Gastrocnemius medialis (tissue), 4 donors: Measurements from ENCODE around the gene IDUA. TPM values are rescaled to one million over a fixed set of nuclear protein-coding genes. Genes with fewer than 3 reads are reported as not detected.

Experiments
- ATAC-seq, 2 donors: fragments of 150-250 bp; one replicate each; pipeline ENCODE4 v1.9.1; 2016
- DNase-seq, 2 donors: peaks; one replicate each; pipeline ENCODE4 v3.0.0-alpha.2; 2019
- H3K27ac ChIP-seq, 4 donors: fragments of 200-600 bp; sonication (generic); 1 replicate in 1 of 4; 2 replicates in 3 of 4; pipeline ENCODE4 v1.5.1; 2016 to 2018; ENCODE audit warnings: mild to moderate bottlenecking in 2 of 4, moderate library complexity in 1 of 4
- H3K27me3 ChIP-seq, 3 donors: fragments of 200-600 bp; sonication (generic) in 2 of 3; 1 replicate in 1 of 3; 2 replicates in 2 of 3; pipeline versions ENCODE4 v1.5.1 to v1.6.0; 2016 to 2019; ENCODE audit warnings: mild to moderate bottlenecking in 1 of 3, moderate library complexity in 1 of 3
- H3K36me3 ChIP-seq, 2 donors: fragments of 200-600 bp; sonication (generic) in 1 of 2; one replicate each; pipeline ENCODE4 v1.5.1; 2017 to 2018
- H3K4me1 ChIP-seq, 2 donors: fragments of 200-600 bp; sonication (generic) in 1 of 2; one replicate each; pipeline ENCODE4 v1.5.1; 2016 to 2017; ENCODE audit warnings: mild to moderate bottlenecking in 2 of 2
- H3K4me3 ChIP-seq, 4 donors: fragments of 200-600 bp; sonication (generic) in 3 of 4; 1 replicate in 1 of 4; 2 replicates in 3 of 4; pipeline ENCODE4 v1.5.1; 2016 to 2019; ENCODE audit warnings: mild to moderate bottlenecking in 2 of 4
- H3K9me3 ChIP-seq, 3 donors: fragments of 200-600 bp; sonication (generic) in 2 of 3; 1 replicate in 1 of 3; 2 replicates in 2 of 3; pipeline ENCODE4 v1.5.1; 2016 to 2019
- CTCF ChIP-seq, 5 experiments: fragments of 450-650 bp in 3 of 5; fragments of 200-600 bp in 2 of 5; sonication (generic) in 2 of 5; IDR thresholded peaks in 4 of 5; conservative IDR thresholded peaks in 1 of 5; 1 replicate in 4 of 5; 2 replicates in 1 of 5; pipeline ENCODE4 v1.5.1; 2016 to 2019; ENCODE audit warnings: antibody characterized with exemption in 5 of 5, mild to moderate bottlenecking in 3 of 5, moderate library complexity in 3 of 5
- POLR2A ChIP-seq, 2 donors: fragments of 450-650 bp; IDR thresholded peaks; one replicate each; pipeline ENCODE4 v1.6.1; 2017; ENCODE audit warnings: antibody characterized with exemption in 2 of 2, mild to moderate bottlenecking in 2 of 2, moderate library complexity in 2 of 2
- in situ Hi-C, 4 donors: fragments of 200-750 bp; cut with MboI; loops; one replicate each; pipeline versions ENCODE4 v1.15.0 to v1.8.0; 2017; ENCODE audit warnings: low sequenced_read_pairs in 4 of 4
- intact Hi-C: fragments of 100-400 bp; cut with DNase I; formaldehyde crosslinking; loops from one replicate; pipeline ENCODE4 v1.15.1; 2023; ENCODE audit warnings: low total_unique reads
- total RNA-seq, 4 donors: library from RNA; depleted of rRNA; stranded (reverse); fragments of >200 nt; gene quantifications; one replicate each; pipeline versions ENCODE4 v1.1.0 to v1.2.3, GENCODE V29; 2016

The IDUA gene
- total RNA-seq, 4 donors from 2014 or later, result 0.12 to 10.8 (median 2.4) TPM

DNA sequence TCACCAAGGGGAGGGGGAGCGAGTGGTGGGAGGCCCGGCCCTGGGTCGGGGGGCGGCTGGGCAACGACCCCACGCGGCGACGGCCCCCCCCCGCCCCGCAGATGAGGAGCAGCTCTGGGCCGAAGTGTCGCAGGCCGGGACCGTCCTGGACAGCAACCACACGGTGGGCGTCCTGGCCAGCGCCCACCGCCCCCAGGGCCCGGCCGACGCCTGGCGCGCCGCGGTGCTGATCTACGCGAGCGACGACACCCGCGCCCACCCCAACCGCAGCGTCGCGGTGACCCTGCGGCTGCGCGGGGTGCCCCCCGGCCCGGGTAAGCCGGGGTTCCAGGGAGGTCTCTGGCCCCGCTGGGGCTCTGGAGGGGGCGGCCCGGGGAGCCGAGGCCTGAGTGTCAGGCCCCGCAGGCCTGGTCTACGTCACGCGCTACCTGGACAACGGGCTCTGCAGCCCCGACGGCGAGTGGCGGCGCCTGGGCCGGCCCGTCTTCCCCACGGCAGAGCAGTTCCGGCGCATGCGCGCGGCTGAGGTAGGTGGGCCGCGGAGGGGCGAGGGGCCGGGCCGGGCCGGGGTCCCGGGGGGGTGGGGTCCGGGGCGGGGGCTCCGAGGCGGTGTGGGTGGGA, 15.9 kb downstream of the IDUA start:
- no peak for DNase-seq
- H3K4me1 ChIP-seq, result peaks cover 3 to 8% of the 10 kb centered on the region in 2 donors
- no peak overlapping the region for H3K27ac ChIP-seq
- ATAC-seq, result no peak
- H3K4me3 ChIP-seq, result no peak overlapping the region
- intact Hi-C loops (no loop called here), in situ Hi-C loops (no loop called here)
- TF ChIP-seq POLR2A (IDR thresholded peaks at IDR 0.05), result no peak
- TF ChIP-seq CTCF (IDR thresholded peaks at IDR 0.05 in 4 of 5, conservative IDR thresholded peaks at IDR 0.05 in 1 of 5), result no peak
- H3K27me3 ChIP-seq, result peaks cover 88 to 93% (median 92%) of the 10 kb centered on the region in 3 donors
- no peaks in the 10 kb centered on the region for H3K9me3 ChIP-seq
- H3K36me3 ChIP-seq, result no peaks in the 10 kb centered on the region

DNA sequence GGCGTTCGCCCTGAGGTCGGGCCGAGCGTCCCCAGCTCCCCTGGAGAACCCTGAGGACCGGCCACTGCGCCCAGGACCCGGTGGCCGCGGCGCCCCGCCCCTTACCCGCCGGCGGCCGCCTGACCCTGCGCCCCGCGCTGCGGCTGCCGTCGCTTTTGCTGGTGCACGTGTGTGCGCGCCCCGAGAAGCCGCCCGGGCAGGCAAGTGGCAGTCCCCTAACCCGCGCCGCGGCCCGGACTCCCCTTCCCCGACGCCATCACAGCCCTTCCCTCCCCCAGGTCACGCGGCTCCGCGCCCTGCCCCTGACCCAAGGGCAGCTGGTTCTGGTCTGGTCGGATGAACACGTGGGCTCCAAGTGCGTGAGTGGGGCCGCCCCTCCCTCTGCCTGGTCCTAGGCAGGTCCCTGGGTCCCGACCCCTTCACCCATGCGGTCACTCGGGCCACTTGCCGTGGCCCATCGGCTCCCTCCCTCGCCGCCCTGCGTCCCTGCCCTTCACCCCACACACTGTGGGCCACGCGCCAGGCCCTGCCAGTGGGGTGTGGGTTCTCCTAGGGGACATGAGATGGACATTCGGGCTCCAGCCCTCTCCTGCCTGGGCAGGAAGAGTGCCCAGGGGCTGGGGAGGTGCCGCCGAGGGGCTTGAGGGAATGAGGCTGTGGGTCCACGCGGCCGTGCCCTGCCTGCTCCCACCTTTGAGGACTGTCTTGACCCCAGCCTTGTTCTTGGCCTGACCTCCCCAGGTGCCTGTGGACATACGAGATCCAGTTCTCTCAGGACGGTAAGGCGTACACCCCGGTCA, 16.6 kb downstream of the IDUA start:
- no peak overlapping the region for H3K27ac ChIP-seq
- ATAC-seq (no peak), DNase-seq (no peak)
- H3K9me3 ChIP-seq, result no peaks in the 10 kb centered on the region
- no peak overlapping the region for H3K4me3 ChIP-seq
- peaks cover 0 to 6% of the 10 kb centered on the region in 2 donors for H3K4me1 ChIP-seq
- TF ChIP-seq CTCF (IDR thresholded peaks at IDR 0.05 in 4 of 5, conservative IDR thresholded peaks at IDR 0.05 in 1 of 5) (no peak), POLR2A (IDR thresholded peaks at IDR 0.05) (no peak)
- H3K36me3 ChIP-seq, result no peaks in the 10 kb centered on the region
- intact Hi-C loops (no loop called here), in situ Hi-C loops (no loop called here)
- H3K27me3 ChIP-seq, result peaks cover 87 to 92% (median 91%) of the 10 kb centered on the region in 3 donors

- no peak for ATAC-seq
- DNase-seq, result no peak
- Histone ChIP-seq H3K27ac (no peak overlapping the region), H3K36me3 (no peaks in the 10 kb centered on the region), H3K27me3 (peaks cover 86 to 88% (median 87%) of the 10 kb centered on the region in 3 donors), H3K4me1 (peaks cover 4 to 10% of the 10 kb centered on the region in 2 donors), H3K9me3 (no peaks in the 10 kb centered on the region), H3K4me3 (no peak overlapping the region)
- in situ Hi-C loops (no loop called here), intact Hi-C loops (no loop called here)
- TF ChIP-seq POLR2A (IDR thresholded peaks at IDR 0.05) (no peak), CTCF (IDR thresholded peaks at IDR 0.05 in 4 of 5, conservative IDR thresholded peaks at IDR 0.05 in 1 of 5) (no peak)
Measured at GRCh38 chr4:1004071-1004418, 17.2 kb downstream of the IDUA start.

DNA sequence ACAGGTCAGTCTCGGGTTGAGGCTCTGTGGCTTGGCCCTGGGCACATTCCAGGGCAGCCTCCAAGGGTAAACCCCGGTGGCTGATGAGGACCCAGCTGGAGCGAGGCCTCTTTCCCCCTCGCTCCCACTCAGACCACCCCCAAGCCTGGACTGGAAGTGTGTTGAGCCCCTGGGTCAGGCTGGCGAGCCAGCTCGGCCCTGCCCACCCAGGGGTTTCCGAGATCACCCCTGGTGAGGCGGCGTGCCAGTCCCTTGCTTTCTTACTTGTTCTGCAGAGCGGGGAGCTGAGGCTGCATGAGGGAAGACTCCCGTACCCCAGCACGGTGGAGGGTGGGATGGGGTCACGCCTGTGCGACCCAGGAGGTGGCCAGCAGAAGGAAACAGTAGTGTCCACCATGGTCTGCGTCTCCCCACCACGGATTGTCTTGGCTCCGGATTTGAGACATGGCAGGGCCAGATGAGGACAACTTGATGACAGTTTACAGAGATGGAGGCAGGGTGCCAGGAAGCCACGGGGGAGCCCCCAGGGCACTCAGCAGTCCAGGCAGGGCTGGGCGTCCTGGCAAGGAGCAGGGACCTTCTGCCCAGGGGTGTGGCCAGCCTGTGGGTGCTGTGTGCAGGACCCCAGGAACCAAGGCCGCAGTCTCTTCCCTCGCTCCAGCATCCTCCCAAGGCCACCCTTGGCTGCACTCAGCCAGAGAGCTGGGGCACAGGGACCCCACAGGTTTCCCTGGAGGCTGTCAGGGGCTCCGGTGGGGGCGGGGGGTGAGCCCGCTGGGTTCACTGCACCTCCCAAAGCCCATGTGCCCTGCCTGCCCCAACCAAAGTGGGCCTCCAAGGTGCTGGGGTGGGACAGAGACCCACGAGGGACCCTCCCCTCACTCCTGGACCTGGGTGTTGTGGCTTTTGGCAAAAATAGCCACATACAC, 18.0 kb downstream of the IDUA start:
- in situ Hi-C loops, result no loop called here
- no peak for TF ChIP-seq CTCF (IDR thresholded peaks at IDR 0.05 in 4 of 5, conservative IDR thresholded peaks at IDR 0.05 in 1 of 5)
- TF ChIP-seq POLR2A (IDR thresholded peaks at IDR 0.05), result no peak
- Histone ChIP-seq H3K9me3 (no peaks in the 10 kb centered on the region), H3K27ac (no peak overlapping the region), H3K4me3 (no peak overlapping the region), H3K36me3 (no peaks in the 10 kb centered on the region), H3K4me1 (peaks cover 7 to 10% of the 10 kb centered on the region in 2 donors), H3K27me3 (peaks cover 81 to 83% (median 83%) of the 10 kb centered on the region in 3 donors)
- DNase-seq, result no peak
- intact Hi-C loops, result no loop called here
- no peak for ATAC-seq
